ENCODE measurements around the gene OR10R2.

DNA sequence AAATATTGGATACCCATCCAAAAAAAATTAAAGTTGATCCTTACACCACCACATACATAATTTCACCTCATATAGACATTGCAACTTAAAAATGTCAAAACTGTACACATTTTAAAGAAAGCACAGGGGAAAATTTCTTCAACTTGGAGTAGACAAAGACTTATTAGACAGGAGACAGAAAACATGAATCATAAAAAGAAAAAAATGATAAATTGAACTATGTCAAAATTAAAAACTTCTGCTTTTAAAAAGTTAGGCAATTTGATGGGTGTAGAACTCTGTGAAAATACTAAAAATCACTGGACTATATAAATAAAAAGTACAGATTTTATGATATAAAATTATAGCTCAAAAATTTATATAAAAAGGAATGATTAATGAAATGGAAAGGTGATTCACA, 14.8 kb upstream of the OR10R2 start:
- TF ChIP-seq, protein P1, sequence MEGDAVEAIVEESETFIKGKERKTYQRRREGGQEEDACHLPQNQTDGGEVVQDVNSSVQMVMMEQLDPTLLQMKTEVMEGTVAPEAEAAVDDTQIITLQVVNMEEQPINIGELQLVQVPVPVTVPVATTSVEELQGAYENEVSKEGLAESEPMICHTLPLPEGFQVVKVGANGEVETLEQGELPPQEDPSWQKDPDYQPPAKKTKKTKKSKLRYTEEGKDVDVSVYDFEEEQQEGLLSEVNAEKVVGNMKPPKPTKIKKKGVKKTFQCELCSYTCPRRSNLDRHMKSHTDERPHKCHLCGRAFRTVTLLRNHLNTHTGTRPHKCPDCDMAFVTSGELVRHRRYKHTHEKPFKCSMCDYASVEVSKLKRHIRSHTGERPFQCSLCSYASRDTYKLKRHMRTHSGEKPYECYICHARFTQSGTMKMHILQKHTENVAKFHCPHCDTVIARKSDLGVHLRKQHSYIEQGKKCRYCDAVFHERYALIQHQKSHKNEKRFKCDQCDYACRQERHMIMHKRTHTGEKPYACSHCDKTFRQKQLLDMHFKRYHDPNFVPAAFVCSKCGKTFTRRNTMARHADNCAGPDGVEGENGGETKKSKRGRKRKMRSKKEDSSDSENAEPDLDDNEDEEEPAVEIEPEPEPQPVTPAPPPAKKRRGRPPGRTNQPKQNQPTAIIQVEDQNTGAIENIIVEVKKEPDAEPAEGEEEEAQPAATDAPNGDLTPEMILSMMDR (IDR thresholded peaks at IDR 0.05; ENCODE audit: low read depth, low read length): no peak
- TF ChIP-seq, protein P2, sequence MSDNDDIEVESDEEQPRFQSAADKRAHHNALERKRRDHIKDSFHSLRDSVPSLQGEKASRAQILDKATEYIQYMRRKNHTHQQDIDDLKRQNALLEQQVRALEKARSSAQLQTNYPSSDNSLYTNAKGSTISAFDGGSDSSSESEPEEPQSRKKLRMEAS (IDR thresholded peaks at IDR 0.05; ENCODE audit: low read depth, low read length): no peak
- TF ChIP-seq POLR2A (IDR thresholded peaks at IDR 0.05; ENCODE audit: extremely low read depth, insufficient read length) (no peak), MYC (IDR thresholded peaks at IDR 0.05; ENCODE audit: low read depth, low read length) (no peak)
